ENCODE measurements around the gene PCDHGA2.
A peak's percentile ranks its signal among the peaks of the same experiment; 100 is the strongest.

Gene PCDHGA2

GRCh38 chr5:141319699-141320098, 18.9 kb upstream of the PCDHGA2 start:
- Histone ChIP-seq H3K27me3 (ENCODE audit: insufficient read depth, low read length, poor library complexity) (no peaks in the 10 kb centered on the region), H3K4me1 (ENCODE audit: insufficient read depth, low read length) (peaks cover 22% of the 10 kb centered on the region), H3K4me2 (ENCODE audit: insufficient read depth, low read length) (peak overlapping the region; percentile 62), H3K79me2 (ENCODE audit: insufficient read depth, low read length) (peaks cover 24% of the 10 kb centered on the region), H3K9me3 (ENCODE audit: insufficient read depth, low read length, severe bottlenecking) (peaks cover 41% of the 10 kb centered on the region), H2AFZ (ENCODE audit: low read depth, low read length) (no peak overlapping the region), H4K20me1 (ENCODE audit: insufficient read depth, low read length) (no peaks in the 10 kb centered on the region), H3K36me3 (ENCODE audit: insufficient read depth, low read length) (peaks cover 23% of the 10 kb centered on the region), H3K27ac (ENCODE audit: low read length) (peak overlapping the region; percentile 8; the same call in 1 of the 2 replicates), H3K9ac (ENCODE audit: low read depth, low read length) (0 out of 2 replicates have a peak overlapping the region, but pooled peaks have one; percentile 66), H3K4me3 (ENCODE audit: low read depth in 1 of 2, low read length in 2 of 2) (peak overlapping the region; percentile 56 to 76; a peak in 3 of 4 replicates)
- ATAC-seq (ENCODE audit: insufficient read depth, low read depth) (no peak), DNase-seq (no peak)
- no peak for TF ChIP-seq EZH2 (IDR thresholded peaks at IDR 0.05; ENCODE audit: borderline replicate concordance, low read depth, low read length, severe bottlenecking)
- TF ChIP-seq, protein P1, sequence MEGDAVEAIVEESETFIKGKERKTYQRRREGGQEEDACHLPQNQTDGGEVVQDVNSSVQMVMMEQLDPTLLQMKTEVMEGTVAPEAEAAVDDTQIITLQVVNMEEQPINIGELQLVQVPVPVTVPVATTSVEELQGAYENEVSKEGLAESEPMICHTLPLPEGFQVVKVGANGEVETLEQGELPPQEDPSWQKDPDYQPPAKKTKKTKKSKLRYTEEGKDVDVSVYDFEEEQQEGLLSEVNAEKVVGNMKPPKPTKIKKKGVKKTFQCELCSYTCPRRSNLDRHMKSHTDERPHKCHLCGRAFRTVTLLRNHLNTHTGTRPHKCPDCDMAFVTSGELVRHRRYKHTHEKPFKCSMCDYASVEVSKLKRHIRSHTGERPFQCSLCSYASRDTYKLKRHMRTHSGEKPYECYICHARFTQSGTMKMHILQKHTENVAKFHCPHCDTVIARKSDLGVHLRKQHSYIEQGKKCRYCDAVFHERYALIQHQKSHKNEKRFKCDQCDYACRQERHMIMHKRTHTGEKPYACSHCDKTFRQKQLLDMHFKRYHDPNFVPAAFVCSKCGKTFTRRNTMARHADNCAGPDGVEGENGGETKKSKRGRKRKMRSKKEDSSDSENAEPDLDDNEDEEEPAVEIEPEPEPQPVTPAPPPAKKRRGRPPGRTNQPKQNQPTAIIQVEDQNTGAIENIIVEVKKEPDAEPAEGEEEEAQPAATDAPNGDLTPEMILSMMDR (IDR thresholded peaks at IDR 0.05; ENCODE audit: borderline replicate concordance, extremely low read depth, low read length, poor library complexity, severe bottlenecking): no peak

DNA sequence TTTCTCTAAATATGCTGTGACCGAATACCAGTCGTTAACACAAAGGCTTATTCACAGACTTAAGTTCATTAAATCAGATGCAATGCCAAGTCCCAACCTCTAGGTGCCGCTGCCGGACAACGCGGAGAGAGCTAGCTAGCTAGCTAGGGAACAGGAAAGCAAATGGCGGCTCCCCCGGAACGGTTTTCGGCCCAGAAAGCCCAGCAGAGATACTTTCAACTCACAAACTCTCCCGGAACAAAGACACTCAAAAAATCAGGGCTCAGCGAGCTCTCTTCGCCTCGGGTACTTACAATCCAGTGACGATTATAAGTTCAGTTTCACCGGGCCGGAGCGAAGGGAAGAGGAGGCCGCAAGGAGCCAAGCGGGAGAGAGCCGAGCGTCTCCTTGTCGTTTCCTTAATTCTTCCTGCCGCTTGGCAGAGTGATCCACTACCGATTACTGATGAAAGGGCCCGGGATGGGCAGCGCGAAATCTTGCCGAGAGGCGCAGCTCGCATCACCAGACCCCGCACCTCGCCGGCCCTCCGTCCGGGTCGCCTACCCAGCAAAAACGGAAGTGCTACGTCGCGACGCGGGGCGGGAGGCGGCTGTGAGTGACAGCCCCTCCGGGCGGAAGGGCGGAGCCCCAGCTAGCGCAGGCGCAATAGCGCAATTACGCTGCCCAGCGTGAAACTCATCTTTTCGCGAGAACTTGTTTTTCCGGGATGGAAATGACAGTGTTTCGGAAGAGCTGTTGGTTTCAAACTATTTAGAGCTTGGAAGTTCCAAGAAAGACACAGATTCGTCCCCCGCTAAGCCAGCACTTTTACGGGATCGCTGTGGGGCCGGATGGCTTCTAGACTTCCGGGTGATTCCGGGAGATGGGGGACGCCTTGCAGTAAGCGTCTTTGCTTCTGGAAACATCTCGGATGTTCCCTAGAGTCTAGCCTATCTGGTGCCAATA, 18.1 kb upstream of the PCDHGA2 start, which contains the start of gene TAF7:
Gene TAF7 (minus strand): TSS at position 560 of the 945 bp plus-strand sequence. CDS start 740 bp downstream, outside the sequence.
- Histone ChIP-seq H3K9me3 (ENCODE audit: insufficient read depth, low read length, severe bottlenecking) (peaks cover 41% of the 10 kb centered on the region), H3K27ac (ENCODE audit: low read length) (peak within 1 kb of the TSS; percentile 87), H3K36me3 (ENCODE audit: insufficient read depth, low read length) (peaks cover 23% of the 10 kb centered on the region), H3K79me2 (ENCODE audit: insufficient read depth, low read length) (peaks cover 24% of the 10 kb centered on the region), H3K4me3 (ENCODE audit: low read depth in 1 of 2, low read length in 2 of 2) (peak within 1 kb of the TSS; percentile 56 to 76), H3K4me2 (ENCODE audit: insufficient read depth, low read length) (peak within 1 kb of the TSS; percentile 62), H3K27me3 (ENCODE audit: insufficient read depth, low read length, poor library complexity) (no peaks in the 10 kb centered on the region), H3K9ac (ENCODE audit: low read depth, low read length) (peak within 1 kb of the TSS; percentile 66), H4K20me1 (ENCODE audit: insufficient read depth, low read length) (no peaks in the 10 kb centered on the region), H3K4me1 (ENCODE audit: insufficient read depth, low read length) (peaks cover 22% of the 10 kb centered on the region), H2AFZ (ENCODE audit: low read depth, low read length) (peak within 1 kb of the TSS; percentile 99)
- no peak for TF ChIP-seq EZH2 (IDR thresholded peaks at IDR 0.05; ENCODE audit: borderline replicate concordance, low read depth, low read length, severe bottlenecking)
- TF ChIP-seq, protein P1 (IDR thresholded peaks at IDR 0.05; ENCODE audit: borderline replicate concordance, extremely low read depth, low read length, poor library complexity, severe bottlenecking): peak; percentile 91
- ATAC-seq (ENCODE audit: insufficient read depth, low read depth) (peak; percentile 94), DNase-seq (peak; percentile 89)

GRCh38 chr5:141322261-141322660, 16.3 kb upstream of the PCDHGA2 start:
- Histone ChIP-seq H3K27ac (ENCODE audit: low read length) (no peak overlapping the region), H3K79me2 (ENCODE audit: insufficient read depth, low read length) (peaks cover 24% of the 10 kb centered on the region), H3K36me3 (ENCODE audit: insufficient read depth, low read length) (peaks cover 23% of the 10 kb centered on the region), H3K4me3 (ENCODE audit: low read depth in 1 of 2, low read length in 2 of 2) (no peak overlapping the region), H3K9me3 (ENCODE audit: insufficient read depth, low read length, severe bottlenecking) (peaks cover 41% of the 10 kb centered on the region), H3K9ac (ENCODE audit: low read depth, low read length) (no peak overlapping the region), H4K20me1 (ENCODE audit: insufficient read depth, low read length) (no peaks in the 10 kb centered on the region), H2AFZ (ENCODE audit: low read depth, low read length) (no peak overlapping the region), H3K4me1 (ENCODE audit: insufficient read depth, low read length) (peaks cover 22% of the 10 kb centered on the region), H3K4me2 (ENCODE audit: insufficient read depth, low read length) (no peak overlapping the region), H3K27me3 (ENCODE audit: insufficient read depth, low read length, poor library complexity) (no peaks in the 10 kb centered on the region)
- ATAC-seq (ENCODE audit: insufficient read depth, low read depth) (no peak), DNase-seq (no peak)
- TF ChIP-seq, protein P1 (IDR thresholded peaks at IDR 0.05; ENCODE audit: borderline replicate concordance, extremely low read depth, low read length, poor library complexity, severe bottlenecking): no peak
- no peak for TF ChIP-seq EZH2 (IDR thresholded peaks at IDR 0.05; ENCODE audit: borderline replicate concordance, low read depth, low read length, severe bottlenecking)
